Esophagus muscularis mucosa (tissue), 3 donors: ENCODE results near the gene APEX1.

ENCODE experiments used
- POLR2A ChIP-seq: fragments of 450-650 bp; IDR thresholded peaks from one replicate; pipeline ENCODE4 v1.6.1; 2017; ENCODE audit warnings: antibody characterized with exemption, moderate library complexity, mild to moderate bottlenecking, low read depth
- POLR2AphosphoS5 ChIP-seq, 2 donors: sonication (generic); formaldehyde crosslinking; IDR thresholded peaks; one replicate each; pipeline ENCODE4 v1.6.1; 2017; ENCODE audit warnings: antibody characterized with exemption in 2 of 2
- TF ChIP-seq, protein P1 (sequence below), 3 experiments: fragments of 200-600 bp in 2 of 3; fragments of 450-650 bp in 1 of 3; sonication (generic) in 2 of 3; IDR thresholded peaks; one replicate each; pipeline ENCODE4 v1.5.1; 2017 to 2019; ENCODE audit warnings: antibody characterized with exemption in 3 of 3, mild to moderate bottlenecking in 2 of 3, moderate library complexity in 1 of 3

- no peak for TF ChIP-seq POLR2A
- TF ChIP-seq, protein P1, sequence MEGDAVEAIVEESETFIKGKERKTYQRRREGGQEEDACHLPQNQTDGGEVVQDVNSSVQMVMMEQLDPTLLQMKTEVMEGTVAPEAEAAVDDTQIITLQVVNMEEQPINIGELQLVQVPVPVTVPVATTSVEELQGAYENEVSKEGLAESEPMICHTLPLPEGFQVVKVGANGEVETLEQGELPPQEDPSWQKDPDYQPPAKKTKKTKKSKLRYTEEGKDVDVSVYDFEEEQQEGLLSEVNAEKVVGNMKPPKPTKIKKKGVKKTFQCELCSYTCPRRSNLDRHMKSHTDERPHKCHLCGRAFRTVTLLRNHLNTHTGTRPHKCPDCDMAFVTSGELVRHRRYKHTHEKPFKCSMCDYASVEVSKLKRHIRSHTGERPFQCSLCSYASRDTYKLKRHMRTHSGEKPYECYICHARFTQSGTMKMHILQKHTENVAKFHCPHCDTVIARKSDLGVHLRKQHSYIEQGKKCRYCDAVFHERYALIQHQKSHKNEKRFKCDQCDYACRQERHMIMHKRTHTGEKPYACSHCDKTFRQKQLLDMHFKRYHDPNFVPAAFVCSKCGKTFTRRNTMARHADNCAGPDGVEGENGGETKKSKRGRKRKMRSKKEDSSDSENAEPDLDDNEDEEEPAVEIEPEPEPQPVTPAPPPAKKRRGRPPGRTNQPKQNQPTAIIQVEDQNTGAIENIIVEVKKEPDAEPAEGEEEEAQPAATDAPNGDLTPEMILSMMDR (IDR thresholded peaks at IDR 0.05): no peak
- no peak for TF ChIP-seq POLR2AphosphoS5 (IDR thresholded peaks at IDR 0.05)
These were observed 602 bp downstream of the APEX1 start for GRCh38 chr14:20455355-20456300.
